ENCODE results near the gene AP3D1. TPM values are rescaled to one million over a fixed set of nuclear protein-coding genes. Genes with fewer than 3 reads are reported as not detected.

The AP3D1 gene
- total RNA-seq, 1 donor from 2014 or later, result 146 TPM

- Mint-ChIP-seq H3K4me3 (no peak overlapping the region), H3K4me1 (no peaks in the 10 kb centered on the region), H3K27ac (ENCODE audit: unreplicated experiment) (no peak overlapping the region), H3K36me3 (ENCODE audit: low read depth) (peaks cover 11% of the 10 kb centered on the region), H3K9me3 (no peaks in the 10 kb centered on the region), H3K27me3 (ENCODE audit: low read depth) (no peaks in the 10 kb centered on the region)
- no peak for TF ChIP-seq CTCF (conservative IDR thresholded peaks at IDR 0.05)
- no peak for DNase-seq (ENCODE audit: low read depth, low spot score)
Observed at GRCh38 chr19:2113439-2114211, 37.7 kb downstream of the AP3D1 start.

DNA sequence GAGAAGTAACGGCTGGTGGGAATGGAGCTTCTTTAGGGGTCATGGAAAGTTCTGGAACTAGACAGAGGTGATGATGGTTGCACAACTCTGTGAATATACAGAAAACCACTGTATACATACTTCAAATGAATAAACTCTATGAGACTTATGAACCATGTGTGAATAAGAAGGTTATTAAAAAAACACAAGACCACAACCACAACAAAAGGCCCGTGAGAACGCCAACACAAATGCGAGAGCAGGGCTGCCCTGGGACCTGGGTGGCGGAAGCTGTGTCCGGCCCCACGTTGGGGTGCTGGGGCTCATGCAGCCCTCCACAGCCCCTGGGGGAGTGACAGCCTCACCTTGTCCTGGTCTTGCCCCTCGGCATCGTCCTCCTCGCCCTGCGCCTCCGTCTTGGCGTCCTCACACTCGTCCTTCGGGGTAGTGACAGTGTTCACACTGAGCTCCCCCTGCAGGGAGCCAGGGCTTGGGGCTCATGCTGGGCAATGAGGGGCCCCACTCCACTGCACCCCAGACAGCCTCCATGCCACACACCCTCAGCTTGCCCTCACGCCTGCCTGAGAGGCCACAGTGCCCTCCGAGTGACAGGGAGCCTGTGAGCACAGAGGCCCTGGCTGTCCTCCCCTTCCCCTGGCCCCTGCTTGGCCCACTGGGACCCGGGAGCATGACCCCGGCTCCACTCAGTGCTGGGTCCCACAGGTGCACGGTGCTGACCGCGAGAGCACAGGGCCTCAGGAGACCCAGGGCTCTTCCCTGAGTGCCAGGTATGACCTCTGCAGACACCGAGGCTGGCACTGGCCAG, 38.6 kb downstream of the AP3D1 start:
- TF ChIP-seq CTCF (conservative IDR thresholded peaks at IDR 0.05), result no peak

GRCh38 chr19:2111886-2112285, 39.5 kb downstream of the AP3D1 start:
- Mint-ChIP-seq H3K4me3 (no peak overlapping the region), H3K27ac (ENCODE audit: unreplicated experiment) (no peak overlapping the region), H3K27me3 (ENCODE audit: low read depth) (no peaks in the 10 kb centered on the region), H3K9me3 (no peaks in the 10 kb centered on the region), H3K4me1 (no peaks in the 10 kb centered on the region), H3K36me3 (ENCODE audit: low read depth) (peaks cover 16% of the 10 kb centered on the region)
- DNase-seq (ENCODE audit: low read depth, low spot score), result no peak
- no peak for TF ChIP-seq CTCF (conservative IDR thresholded peaks at IDR 0.05)

More for the DNA sequence above, 38.6 kb downstream of the AP3D1 start:
- DNase-seq (ENCODE audit: low read depth, low spot score), result no peak
- H3K27ac Mint-ChIP-seq (ENCODE audit: unreplicated experiment), result no peak overlapping the region
- no peaks in the 10 kb centered on the region for H3K27me3 Mint-ChIP-seq (ENCODE audit: low read depth)
- H3K36me3 Mint-ChIP-seq (ENCODE audit: low read depth), result peaks cover 16% of the 10 kb centered on the region
- H3K4me3 Mint-ChIP-seq, result no peak overlapping the region
- no peaks in the 10 kb centered on the region for H3K4me1 Mint-ChIP-seq
- H3K9me3 Mint-ChIP-seq, result no peaks in the 10 kb centered on the region

GRCh38 chr19:2111425-2111824, 39.9 kb downstream of the AP3D1 start:
- Mint-ChIP-seq H3K4me3 (no peak overlapping the region), H3K27ac (ENCODE audit: unreplicated experiment) (no peak overlapping the region)

DNA sequence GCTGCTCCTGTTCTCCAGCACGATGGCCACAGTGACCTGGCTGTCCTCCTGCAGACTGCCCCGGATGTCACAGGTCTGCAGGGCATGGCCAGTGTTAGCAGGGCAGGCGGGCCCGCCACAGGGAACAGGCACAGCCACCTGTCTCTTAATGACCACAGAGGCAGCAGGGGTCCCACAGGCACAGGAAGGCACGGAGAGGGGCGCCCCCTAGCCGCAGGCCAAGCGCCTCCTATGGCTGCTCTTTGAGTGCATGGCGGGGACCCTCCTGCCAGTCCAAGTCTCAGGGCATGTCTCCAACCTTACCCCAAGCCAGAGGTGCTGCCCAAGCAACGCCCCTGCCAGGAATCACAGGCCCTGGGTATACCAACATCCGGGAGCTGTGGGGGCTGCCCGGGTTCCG, 40.5 kb downstream of the AP3D1 start:
- Mint-ChIP-seq H3K9me3 (no peaks in the 10 kb centered on the region), H3K36me3 (ENCODE audit: low read depth) (peaks cover 22% of the 10 kb centered on the region), H3K27me3 (ENCODE audit: low read depth) (no peaks in the 10 kb centered on the region), H3K4me1 (no peaks in the 10 kb centered on the region), H3K27ac (ENCODE audit: unreplicated experiment) (no peak overlapping the region), H3K4me3 (no peak overlapping the region)
- DNase-seq (ENCODE audit: low read depth, low spot score), result no peak
- TF ChIP-seq CTCF (conservative IDR thresholded peaks at IDR 0.05), result no peak

More at GRCh38 chr19:2111425-2111824, 39.9 kb downstream of the AP3D1 start:
- TF ChIP-seq CTCF (conservative IDR thresholded peaks at IDR 0.05), result no peak
- Mint-ChIP-seq H3K9me3 (no peaks in the 10 kb centered on the region), H3K4me1 (no peaks in the 10 kb centered on the region), H3K27me3 (ENCODE audit: low read depth) (no peaks in the 10 kb centered on the region), H3K36me3 (ENCODE audit: low read depth) (peaks cover 19% of the 10 kb centered on the region)
- no peak for DNase-seq (ENCODE audit: low read depth, low spot score)

Data from neural crest cell (in vitro differentiated cells).